SK-N-SH (cell line): ENCODE measurements around the gene COL8A1.

Experiments used
- EP300 ChIP-seq, 2 experiments: IDR thresholded peaks; 2 replicates each; pipeline versions ENCODE4 v1.4.0 to v1.6.1; 2012; ENCODE audit warnings: borderline replicate concordance in 1 of 2, low read depth in 1 of 2, low read length in 1 of 2
- POLR2AphosphoS5 ChIP-seq: IDR thresholded peaks from 2 replicates; pipeline ENCODE4 v1.6.1; 2012; ENCODE audit warnings: low read depth, low read length
- SIN3A ChIP-seq: IDR thresholded peaks from 2 replicates; pipeline ENCODE4 v1.6.1; 2012; ENCODE audit warnings: low read depth, mild to moderate bottlenecking, low read length, moderate library complexity, borderline replicate concordance
- TF ChIP-seq, protein P1 (sequence below): fragments of 200-600 bp; sonication (generic); IDR thresholded peaks from 2 replicates; pipeline ENCODE4 v1.6.1; 2017; ENCODE audit warnings: antibody characterized with exemption, mild to moderate bottlenecking, moderate library complexity

DNA sequence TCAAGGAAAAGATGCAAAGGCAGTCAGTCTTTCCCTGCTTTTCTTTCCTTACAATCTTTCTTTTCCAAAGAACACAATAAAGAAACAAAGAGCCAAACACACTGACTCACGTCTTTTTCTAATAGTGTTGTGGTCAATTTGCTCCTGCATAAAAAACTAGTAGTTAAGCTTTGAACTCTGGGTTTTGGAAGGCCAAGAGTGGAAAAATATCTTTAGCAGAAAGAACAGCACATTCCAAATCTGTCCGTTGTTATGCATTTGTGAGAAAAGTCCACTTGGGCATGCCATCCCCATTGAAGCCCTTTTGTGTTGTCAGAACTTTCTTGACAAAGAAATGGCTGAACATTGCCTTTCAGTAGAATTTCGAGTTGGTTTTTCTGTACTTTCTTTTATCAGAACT is 18.2 kb downstream of the COL8A1 start:
- TF ChIP-seq, protein P1, sequence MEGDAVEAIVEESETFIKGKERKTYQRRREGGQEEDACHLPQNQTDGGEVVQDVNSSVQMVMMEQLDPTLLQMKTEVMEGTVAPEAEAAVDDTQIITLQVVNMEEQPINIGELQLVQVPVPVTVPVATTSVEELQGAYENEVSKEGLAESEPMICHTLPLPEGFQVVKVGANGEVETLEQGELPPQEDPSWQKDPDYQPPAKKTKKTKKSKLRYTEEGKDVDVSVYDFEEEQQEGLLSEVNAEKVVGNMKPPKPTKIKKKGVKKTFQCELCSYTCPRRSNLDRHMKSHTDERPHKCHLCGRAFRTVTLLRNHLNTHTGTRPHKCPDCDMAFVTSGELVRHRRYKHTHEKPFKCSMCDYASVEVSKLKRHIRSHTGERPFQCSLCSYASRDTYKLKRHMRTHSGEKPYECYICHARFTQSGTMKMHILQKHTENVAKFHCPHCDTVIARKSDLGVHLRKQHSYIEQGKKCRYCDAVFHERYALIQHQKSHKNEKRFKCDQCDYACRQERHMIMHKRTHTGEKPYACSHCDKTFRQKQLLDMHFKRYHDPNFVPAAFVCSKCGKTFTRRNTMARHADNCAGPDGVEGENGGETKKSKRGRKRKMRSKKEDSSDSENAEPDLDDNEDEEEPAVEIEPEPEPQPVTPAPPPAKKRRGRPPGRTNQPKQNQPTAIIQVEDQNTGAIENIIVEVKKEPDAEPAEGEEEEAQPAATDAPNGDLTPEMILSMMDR, result no peak
- no peak for TF ChIP-seq POLR2AphosphoS5
- TF ChIP-seq SIN3A, result no peak
- no peak for TF ChIP-seq EP300 (IDR thresholded peaks at IDR 0.05; ENCODE audit: borderline replicate concordance in 1 of 2, low read depth in 1 of 2, low read length in 1 of 2)
